Spleen (tissue), 7 donors: Measurements from ENCODE around the gene ZEB2.

Experiments used
- CTCF ChIP-seq, 11 experiments: fragments of 200-600 bp in 7 of 11; fragments of 450-650 bp in 4 of 11; sonication (generic) in 4 of 11; IDR thresholded peaks in 8 of 11; conservative IDR thresholded peaks in 3 of 11; 1 replicate in 7 of 11; 2 replicates in 4 of 11; pipeline versions ENCODE4 v1.4.0 to v1.8.0; 2016 to 2021; ENCODE audit warnings: antibody characterized with exemption in 11 of 11, inconsistent platforms in 4 of 11, mild to moderate bottlenecking in 1 of 11
- POLR2A ChIP-seq, 3 donors: fragments of 450-650 bp; IDR thresholded peaks; one replicate each; pipeline ENCODE4 v1.5.1; 2017; ENCODE audit warnings: antibody characterized with exemption in 3 of 3, mild to moderate bottlenecking in 1 of 3
- donor health status: DM: no; HTN: no; CAD: no; lungs with moderate emphysema.
- donor health status: DM: no; HTN: no; CAD: no.
- donor health status: DM: no; HTN: no; CAD: no.

- TF ChIP-seq CTCF (IDR thresholded peaks at IDR 0.05 in 8 of 11, conservative IDR thresholded peaks at IDR 0.05 in 3 of 11) (no peak), POLR2A (IDR thresholded peaks at IDR 0.05) (no peak)
Measured at GRCh38 chr2:144467502-144468137, 52.3 kb downstream of the ZEB2 start.
